Bronchial epithelial cell (primary cell): ENCODE results near the gene SRRM1. TPM values are rescaled to one million over a fixed set of nuclear protein-coding genes. Genes with fewer than 3 reads are reported as not detected.
"Not testable (repeated sequence)": the region's sequence is repeated elsewhere in the genome, so short reads cannot be mapped to it uniquely, and the experiment has no call there.

Experiments
- DNase-seq: peaks from one replicate; pipeline ENCODE4 v3.0.0-alpha.2; 2010; ENCODE audit warnings: low read depth
- FAIRE-seq: peaks from 2 replicates; lab custom pipeline; 2011; peaks lifted over from hg19 to GRCh38; lab: Jason Lieb, UNC
- H3K27me3 ChIP-seq: 2 replicates; pipeline ENCODE4 v1.5.1; 2011; ENCODE audit warnings: low read length; ENCODE audit not compliant: control insufficient read depth, insufficient read depth
- H3K36me3 ChIP-seq: 2 replicates; pipeline ENCODE4 v1.5.1; 2011; ENCODE audit warnings: low read length; ENCODE audit not compliant: control insufficient read depth, insufficient read depth
- H3K4me3 ChIP-seq: 2 replicates; pipeline ENCODE4 v1.5.1; 2011; ENCODE audit warnings: mild to moderate bottlenecking, low read depth, low read length, control low read depth
- total RNA-seq: library from RNA; depleted of rRNA; stranded (reverse); fragments of >200 nt; gene quantifications from 2 replicates; pipeline ENCODE4 v1.2.1, GENCODE V29; 2014
- TF ChIP-seq, protein P1 (sequence below): IDR thresholded peaks from 2 replicates; pipeline ENCODE4 v1.5.1; 2011; ENCODE audit warnings: mild to moderate bottlenecking, moderate library complexity, low read length, control low read depth, inconsistent platforms; ENCODE audit not compliant: insufficient read depth, severe bottlenecking

SRRM1 gene
- total RNA-seq, 1 donor from 2014 or later: 18.4 TPM

DNA sequence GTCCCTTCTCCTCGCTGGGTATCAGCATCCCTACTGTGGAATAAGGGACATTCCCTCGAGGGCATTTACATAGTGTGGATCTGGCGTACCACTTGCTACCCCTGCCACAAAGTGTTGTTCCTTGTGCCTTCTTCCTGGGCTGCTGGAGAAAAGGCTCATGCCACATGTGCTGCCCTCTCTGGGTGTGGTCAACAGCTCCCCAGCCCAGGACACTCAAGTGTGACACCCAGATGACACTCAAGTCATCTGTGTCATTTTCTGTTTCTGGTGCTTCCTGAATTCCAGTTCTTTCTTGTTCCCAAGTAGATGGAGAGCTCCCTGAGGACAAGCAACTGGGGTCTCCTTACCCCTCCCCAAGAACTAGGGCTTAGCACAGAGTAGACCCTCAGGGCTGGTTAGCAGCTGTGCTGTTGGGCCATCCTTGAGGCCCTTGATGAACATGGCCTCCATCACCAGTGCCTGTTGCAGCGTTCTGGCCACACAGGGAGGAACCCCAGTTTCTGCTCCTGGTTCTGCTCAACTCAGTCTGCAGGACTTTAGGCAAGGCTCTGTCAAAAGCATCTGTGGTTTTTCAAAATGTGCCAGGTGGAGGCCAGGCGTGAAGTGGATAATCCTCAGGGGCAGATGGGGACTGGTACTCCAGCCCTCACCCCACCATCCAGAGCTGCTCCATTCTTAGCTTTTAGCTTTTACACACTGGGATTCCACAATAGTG is 53.1 kb downstream of the SRRM1 start:
- TF ChIP-seq, protein P1, sequence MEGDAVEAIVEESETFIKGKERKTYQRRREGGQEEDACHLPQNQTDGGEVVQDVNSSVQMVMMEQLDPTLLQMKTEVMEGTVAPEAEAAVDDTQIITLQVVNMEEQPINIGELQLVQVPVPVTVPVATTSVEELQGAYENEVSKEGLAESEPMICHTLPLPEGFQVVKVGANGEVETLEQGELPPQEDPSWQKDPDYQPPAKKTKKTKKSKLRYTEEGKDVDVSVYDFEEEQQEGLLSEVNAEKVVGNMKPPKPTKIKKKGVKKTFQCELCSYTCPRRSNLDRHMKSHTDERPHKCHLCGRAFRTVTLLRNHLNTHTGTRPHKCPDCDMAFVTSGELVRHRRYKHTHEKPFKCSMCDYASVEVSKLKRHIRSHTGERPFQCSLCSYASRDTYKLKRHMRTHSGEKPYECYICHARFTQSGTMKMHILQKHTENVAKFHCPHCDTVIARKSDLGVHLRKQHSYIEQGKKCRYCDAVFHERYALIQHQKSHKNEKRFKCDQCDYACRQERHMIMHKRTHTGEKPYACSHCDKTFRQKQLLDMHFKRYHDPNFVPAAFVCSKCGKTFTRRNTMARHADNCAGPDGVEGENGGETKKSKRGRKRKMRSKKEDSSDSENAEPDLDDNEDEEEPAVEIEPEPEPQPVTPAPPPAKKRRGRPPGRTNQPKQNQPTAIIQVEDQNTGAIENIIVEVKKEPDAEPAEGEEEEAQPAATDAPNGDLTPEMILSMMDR: no peak
- H3K36me3 ChIP-seq: no peaks in the 10 kb centered on the region
- no peaks in the 10 kb centered on the region for H3K27me3 ChIP-seq
- DNase-seq (no peak), FAIRE-seq (peak; percentile 7)
- H3K4me3 ChIP-seq: no peak overlapping the region

DNA sequence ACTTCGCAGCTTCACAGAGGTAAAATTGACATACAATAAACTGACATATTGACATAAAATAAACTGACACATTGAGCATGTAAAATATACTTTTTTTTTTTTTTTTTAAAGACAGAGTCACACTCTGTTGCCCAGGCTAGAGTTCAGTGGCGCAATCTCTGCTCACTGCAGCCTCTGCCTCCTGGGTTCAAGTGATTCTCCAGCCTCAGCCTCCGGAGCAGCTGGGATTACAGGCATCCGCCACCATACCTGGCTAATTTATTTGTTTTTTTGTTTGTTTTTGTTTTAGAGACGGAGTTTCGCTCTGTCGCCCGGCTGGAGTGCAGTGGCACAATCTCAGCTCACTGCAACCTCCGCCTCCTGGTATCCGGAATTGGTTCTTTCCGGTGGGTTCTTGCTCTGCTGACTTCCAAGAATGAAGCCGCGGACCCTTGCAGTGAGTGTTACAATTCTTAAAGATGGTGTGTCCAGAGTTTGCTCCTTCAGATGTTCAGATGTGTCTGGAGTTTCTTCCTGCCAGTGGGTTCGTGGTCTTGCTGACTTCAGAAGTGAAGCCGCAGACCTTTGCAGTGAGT is 53.7 kb downstream of the SRRM1 start:
- no peaks in the 10 kb centered on the region for H3K36me3 ChIP-seq
- DNase-seq: no peak
- H3K27me3 ChIP-seq: no peaks in the 10 kb centered on the region
- TF ChIP-seq, protein P1: no peak
- no peak for FAIRE-seq
- H3K4me3 ChIP-seq: no peak overlapping the region

DNA sequence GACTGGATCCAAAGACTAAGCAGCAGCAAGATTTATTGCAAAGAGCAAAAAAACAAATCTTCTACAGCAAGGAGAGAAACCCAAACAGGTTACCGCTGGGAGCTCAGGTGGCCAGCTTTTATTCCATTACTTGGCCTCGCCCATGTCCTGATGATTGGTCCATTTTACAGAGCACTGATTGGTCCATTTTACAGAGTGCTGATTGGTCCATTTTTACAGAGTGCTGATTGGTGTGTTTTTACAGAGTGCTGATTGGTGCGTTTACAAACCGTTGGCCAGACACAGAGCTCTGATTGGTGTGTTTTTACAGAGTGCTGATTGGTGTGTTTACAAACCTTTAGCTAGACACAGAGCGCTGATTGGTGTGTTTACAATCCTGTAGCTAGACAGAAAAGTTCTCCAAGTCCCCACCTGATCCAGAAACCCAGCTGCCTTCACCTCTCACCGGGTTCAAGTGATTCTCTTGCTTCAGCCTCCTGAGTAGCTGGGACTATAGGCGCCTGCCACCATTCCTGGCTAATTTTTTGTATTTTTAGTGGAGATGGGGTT is 54.4 kb downstream of the SRRM1 start:
- not testable (repeated sequence) for FAIRE-seq, H3K4me3 ChIP-seq, H3K36me3 ChIP-seq, DNase-seq, H3K27me3 ChIP-seq

DNA sequence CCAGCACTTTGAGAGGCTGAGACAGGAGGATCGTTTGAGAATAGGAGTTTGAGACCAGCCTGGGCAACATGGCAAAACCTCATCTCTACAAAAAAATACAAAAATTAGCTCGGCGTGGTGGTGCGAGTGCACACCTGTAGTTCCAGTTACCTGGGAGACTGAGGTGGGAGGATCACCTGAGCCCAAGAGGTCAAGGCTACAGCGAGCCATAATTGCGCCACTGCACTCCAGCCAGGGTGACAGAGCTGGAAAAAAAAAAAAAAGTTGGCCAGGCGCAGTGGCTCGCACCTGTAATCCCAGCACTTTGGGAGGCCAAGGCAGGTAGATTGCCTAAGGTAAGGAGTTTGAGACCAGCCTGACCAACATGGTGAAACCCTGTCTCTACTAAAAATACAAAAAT is 55.2 kb downstream of the SRRM1 start:
- not testable (repeated sequence) for DNase-seq, FAIRE-seq, H3K4me3 ChIP-seq, H3K27me3 ChIP-seq, H3K36me3 ChIP-seq

DNA sequence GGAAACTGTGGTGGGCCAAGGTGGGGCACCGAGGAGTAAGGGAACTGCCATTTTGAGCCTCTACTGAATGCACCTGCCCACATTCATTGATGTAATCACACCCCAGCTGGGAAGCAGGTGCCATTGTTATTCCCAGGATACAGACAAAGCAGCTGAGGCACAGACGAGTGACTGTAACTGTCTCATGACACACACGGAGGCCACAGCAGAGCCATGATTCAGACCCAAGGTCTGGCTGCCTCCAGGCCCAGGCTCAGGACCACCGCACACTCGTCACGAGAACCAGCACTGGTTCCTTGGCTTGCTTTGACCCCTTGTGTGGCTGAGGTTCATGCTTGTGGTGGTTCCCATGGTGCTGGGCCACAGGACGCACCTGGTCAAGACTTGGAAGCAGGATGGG is 56.5 kb downstream of the SRRM1 start:
- FAIRE-seq (peak; percentile 36), DNase-seq (no peak)
- TF ChIP-seq, protein P1: no peak
- no peaks in the 10 kb centered on the region for H3K36me3 ChIP-seq
- H3K4me3 ChIP-seq: no peak overlapping the region
- no peaks in the 10 kb centered on the region for H3K27me3 ChIP-seq

DNA sequence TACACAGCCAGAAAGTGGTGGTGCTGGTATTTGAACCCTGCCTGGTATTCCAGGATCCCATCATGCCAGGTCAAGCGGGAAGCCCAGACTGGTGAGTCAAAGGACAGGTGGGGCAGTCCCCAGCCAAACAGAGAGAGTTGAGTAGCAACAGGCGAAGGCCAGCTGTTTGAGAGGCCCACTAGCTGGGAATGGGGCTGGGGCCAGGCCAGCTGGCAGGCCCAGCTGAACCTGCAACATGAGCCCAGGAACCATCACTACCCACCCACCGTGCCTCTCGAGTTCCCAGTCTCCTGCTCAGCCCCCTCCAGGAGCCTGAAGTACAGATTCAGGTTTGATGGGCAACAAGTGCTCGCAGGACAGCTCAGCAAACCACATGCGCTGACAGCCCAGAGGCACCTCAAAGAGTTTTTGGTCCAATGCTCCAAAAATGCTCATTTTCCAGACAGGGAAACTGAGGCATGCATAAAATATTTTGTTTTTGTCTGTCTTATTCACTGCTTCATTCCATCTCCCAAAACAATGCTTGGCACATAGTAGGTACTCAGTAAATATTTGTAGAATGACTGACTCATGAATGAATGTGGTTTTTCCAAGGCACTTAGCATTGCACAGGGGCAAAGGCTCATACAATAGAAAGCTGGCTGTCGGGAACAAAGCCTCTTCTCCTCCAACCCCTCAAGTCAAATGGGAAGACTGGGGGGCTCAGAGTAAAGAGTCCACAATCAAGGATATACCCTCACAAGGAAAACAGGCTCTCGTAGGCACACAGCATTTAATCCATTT is 59.6 kb downstream of the SRRM1 start:
- DNase-seq: peak; percentile 64
- TF ChIP-seq, protein P1: no peak
- H3K4me3 ChIP-seq: no peak overlapping the region
- no peaks in the 10 kb centered on the region for H3K36me3 ChIP-seq
- no peaks in the 10 kb centered on the region for H3K27me3 ChIP-seq
- no peak for FAIRE-seq
